H9 (cell line): ENCODE results near the gene DNAJC11. TPM values are rescaled to one million over a fixed set of nuclear protein-coding genes. Genes with fewer than 3 reads are reported as not detected.

Experiments used
- DNase-seq: peaks from one replicate; pipeline ENCODE4 v3.0.0-alpha.2; 2017
- H2AFZ ChIP-seq: one replicate; pipeline ENCODE4 v1.6.1; 2013; ENCODE audit warnings: mild to moderate bottlenecking, low read length, control low read depth, moderate library complexity
- H2AK5ac ChIP-seq: 2 replicates; pipeline ENCODE4 v1.6.1; 2013; ENCODE audit warnings: low read length, control low read depth, mixed read lengths; ENCODE audit not compliant: insufficient read length
- H2BK120ac ChIP-seq: one replicate; pipeline ENCODE4 v1.6.1; 2013; ENCODE audit warnings: low read depth, mild to moderate bottlenecking, low read length, control low read depth, inconsistent platforms; ENCODE audit not compliant: poor library complexity, severe bottlenecking
- H2BK12ac ChIP-seq: 2 replicates; pipeline ENCODE4 v1.6.1; 2013; ENCODE audit warnings: low read length, control low read depth, mixed read lengths, low read depth; ENCODE audit not compliant: insufficient read length
- H2BK15ac ChIP-seq: 2 replicates; pipeline ENCODE4 v1.6.1; 2013; ENCODE audit warnings: low read depth, low read length, control low read depth
- H2BK20ac ChIP-seq: one replicate; pipeline ENCODE4 v1.6.1; 2013; ENCODE audit warnings: low read depth, mild to moderate bottlenecking, low read length, control low read depth, inconsistent platforms; ENCODE audit not compliant: poor library complexity, severe bottlenecking
- H2BK5ac ChIP-seq: 2 replicates; pipeline ENCODE4 v1.6.1; 2013; ENCODE audit warnings: low read length, control low read depth, mixed read lengths; ENCODE audit not compliant: insufficient read length
- H3K14ac ChIP-seq: 2 replicates; pipeline ENCODE4 v1.6.1; 2013; ENCODE audit warnings: low read length, control low read depth; ENCODE audit not compliant: insufficient read depth
- H3K18ac ChIP-seq: 2 replicates; pipeline ENCODE4 v1.6.1; 2013; ENCODE audit warnings: low read depth, mild to moderate bottlenecking, mixed read lengths, low read length, control low read depth; ENCODE audit not compliant: insufficient read length
- H3K23ac ChIP-seq: 2 replicates; pipeline ENCODE4 v1.6.1; 2013; ENCODE audit warnings: low read length, control low read depth, mixed read lengths, low read depth; ENCODE audit not compliant: insufficient read length
- H3K23me2 ChIP-seq: 2 replicates; pipeline ENCODE4 v1.6.1; 2013; ENCODE audit warnings: low read depth, mild to moderate bottlenecking, mixed read lengths, low read length, control low read depth; ENCODE audit not compliant: insufficient read length, poor library complexity, severe bottlenecking
- H3K27ac ChIP-seq: 2 replicates; pipeline ENCODE4 v1.5.1; 2013; ENCODE audit warnings: low read length, control low read depth, mixed read lengths, low read depth; ENCODE audit not compliant: insufficient read length
- H3K27me3 ChIP-seq: 2 replicates; pipeline ENCODE4 v1.6.1; 2013; ENCODE audit warnings: low read length, control low read depth, inconsistent platforms; ENCODE audit not compliant: insufficient read depth
- H3K4ac ChIP-seq: 2 replicates; pipeline ENCODE4 v1.6.1; 2013; ENCODE audit warnings: low read depth, mild to moderate bottlenecking, control low read depth, inconsistent platforms, low read length, moderate library complexity
- H3K4me1 ChIP-seq: 2 replicates; pipeline ENCODE4 v1.6.1; 2013; ENCODE audit warnings: low read length, control low read depth, inconsistent platforms; ENCODE audit not compliant: insufficient read depth
- H3K4me2 ChIP-seq: 2 replicates; pipeline ENCODE4 v1.6.1; 2013; ENCODE audit warnings: low read length, control low read depth, mixed read lengths; ENCODE audit not compliant: insufficient read length, insufficient read depth
- H3K56ac ChIP-seq: 2 replicates; pipeline ENCODE4 v1.6.1; 2013; ENCODE audit warnings: low read depth, mild to moderate bottlenecking, mixed read lengths, low read length, control low read depth; ENCODE audit not compliant: insufficient read length
- H3K79me1 ChIP-seq: 2 replicates; pipeline ENCODE4 v1.6.1; 2013; ENCODE audit warnings: low read depth, mild to moderate bottlenecking, moderate library complexity, low read length, control low read depth, inconsistent platforms; ENCODE audit not compliant: insufficient read depth, poor library complexity, severe bottlenecking
- H3K79me2 ChIP-seq: 2 replicates; pipeline ENCODE4 v1.6.1; 2013; ENCODE audit warnings: low read length, control low read depth, inconsistent platforms; ENCODE audit not compliant: insufficient read depth
- H3K9ac ChIP-seq: 2 replicates; pipeline ENCODE4 v1.6.1; 2013; ENCODE audit warnings: low read length, control low read depth, mixed read lengths; ENCODE audit not compliant: insufficient read length; ENCODE audit errors: extremely low read depth
- H3K9me3 ChIP-seq: one replicate; pipeline ENCODE4 v1.6.1; 2013; ENCODE audit warnings: low read depth, low read length, inconsistent platforms; ENCODE audit not compliant: control insufficient read depth
- H3T11ph ChIP-seq: one replicate; pipeline ENCODE4 v1.6.1; 2013; ENCODE audit warnings: mild to moderate bottlenecking, low read length, control low read depth, inconsistent platforms
- H4K20me1 ChIP-seq: one replicate; pipeline ENCODE4 v1.6.1; 2013; ENCODE audit not compliant: control insufficient read depth, insufficient read length, insufficient read depth
- H4K5ac ChIP-seq: 2 replicates; pipeline ENCODE4 v1.6.1; 2013; ENCODE audit warnings: low read depth, mild to moderate bottlenecking, mixed read lengths, low read length, control low read depth; ENCODE audit not compliant: insufficient read length
- H4K8ac ChIP-seq: replicated peaks from 2 replicates; pipeline ENCODE4 v1.6.1; 2013; ENCODE audit warnings: low read length, control low read depth, mixed read lengths, low read depth; ENCODE audit not compliant: insufficient read length
- H4K91ac ChIP-seq: 2 replicates; pipeline ENCODE4 v1.6.1; 2013; ENCODE audit warnings: low read depth, mild to moderate bottlenecking, moderate library complexity, mixed read lengths, low read length, control low read depth; ENCODE audit not compliant: insufficient read length
- H3K27ac Mint-ChIP-seq, 3 experiments: 2 replicates in 2 of 3; 3 replicates in 1 of 3; pipeline ENCODE4 v1.8.0; 2020 to 2021; ENCODE audit warnings: mixed read lengths in 3 of 3, mild to moderate bottlenecking in 1 of 3, moderate library complexity in 1 of 3
- H3K27me3 Mint-ChIP-seq: 2 replicates; pipeline ENCODE4 v1.8.0; 2021; ENCODE audit warnings: low read depth, mild to moderate bottlenecking, moderate library complexity, mixed read lengths
- H3K36me3 Mint-ChIP-seq, 3 experiments: 2 replicates in 2 of 3; 3 replicates in 1 of 3; pipeline ENCODE4 v1.8.0; 2020 to 2021; ENCODE audit warnings: low read depth in 3 of 3, mixed read lengths in 3 of 3; ENCODE audit not compliant: insufficient read depth in 1 of 3
- H3K4me1 Mint-ChIP-seq, 2 experiments: 2 replicates each; pipeline ENCODE4 v1.8.0; 2020; ENCODE audit warnings: mixed read lengths in 2 of 2
- H3K4me3 Mint-ChIP-seq, 2 experiments: 2 replicates in 1 of 2; 3 replicates in 1 of 2; pipeline ENCODE4 v1.8.0; 2020 to 2021; ENCODE audit warnings: mild to moderate bottlenecking in 2 of 2, mixed read lengths in 2 of 2, moderate library complexity in 1 of 2
- H3K9me3 Mint-ChIP-seq, 2 experiments: 2 replicates in 1 of 2; 3 replicates in 1 of 2; pipeline ENCODE4 v1.8.0; 2020; ENCODE audit warnings: mild to moderate bottlenecking in 2 of 2, mixed read lengths in 2 of 2, moderate library complexity in 1 of 2
- CTCF ChIP-seq: fragments of 200-600 bp; sonication (generic); conservative IDR thresholded peaks from 3 replicates; pipeline ENCODE4 v1.8.0; 2021; ENCODE audit warnings: antibody characterized with exemption, mild to moderate bottlenecking
- WGBS: extraction: QIAGEN DNeasy Blood & Tissue Kit; methylation state at CpG from one replicate; pipeline ENCODE4 v1.1.7; 2013; ENCODE audit warnings: missing lambda C conversion rate, low lambda C conversion rate, mixed read lengths; ENCODE audit not compliant: insufficient read length; ENCODE audit errors: extremely low coverage; 5-methylcytosine and 5-hydroxymethylcytosine counted together
- total RNA-seq: library from RNA; stranded (reverse); gene quantifications from 2 replicates; pipeline ENCODE4 v1.2.1, GENCODE V29; 2021

The DNAJC11 gene
- total RNA-seq, 1 experiment from 2014 or later = 88.5 TPM

GRCh38 chr1:6668503-6668902 lies 33.1 kb downstream of the DNAJC11 start:
- Histone ChIP-seq H3K27me3 (no peaks in the 10 kb centered on the region), H3K4ac (no peak overlapping the region), H2BK20ac (no peak overlapping the region), H3T11ph (no peak overlapping the region), H3K27ac (no peak overlapping the region), H4K20me1 (no peaks in the 10 kb centered on the region), H3K14ac (no peak overlapping the region), H2BK12ac (no peak overlapping the region), H2BK5ac (no peak overlapping the region), H2BK120ac (no peak overlapping the region), H4K8ac (no peak overlapping the region), H4K5ac (no peak overlapping the region), H3K79me2 (peaks cover 2% of the 10 kb centered on the region; the same call in 1 of the 2 replicates), H3K23ac (no peak overlapping the region), H3K4me2 (no peak overlapping the region), H3K4me1 (no peaks in the 10 kb centered on the region), H3K23me2 (no peaks in the 10 kb centered on the region), H3K56ac (no peak overlapping the region), H2BK15ac (no peak overlapping the region), H3K9me3 (no peaks in the 10 kb centered on the region), H3K9ac (no peak overlapping the region), H2AK5ac (no peak overlapping the region), H2AFZ (no peak overlapping the region), H4K91ac (no peak overlapping the region), H3K18ac (no peak overlapping the region), H3K79me1 (peaks cover 3% of the 10 kb centered on the region)
- no CpG with 5 or more reads among the region's 9 CpGs for WGBS
- DNase-seq = no peak
- Mint-ChIP-seq H3K9me3 (no peaks in the 10 kb centered on the region), H3K36me3 (peaks cover 57 to 76% (median 75%) of the 10 kb centered on the region in 3 experiments), H3K27ac (no peak overlapping the region), H3K27me3 (no peaks in the 10 kb centered on the region), H3K4me3 (no peak overlapping the region), H3K4me1 (no peaks in the 10 kb centered on the region)
- TF ChIP-seq CTCF = no peak
